Fibroblast of skin of right biceps (primary cell): ENCODE results near the gene GRM3.

Experiments
- DNase-seq: peaks from one replicate; pipeline ENCODE4 v3.0.0-alpha.2; 2013

The GRM3 gene

GRCh38 chr7:86790383-86790782 is 146.7 kb downstream of the GRM3 start:
- no peak for DNase-seq

- DNase-seq = no peak
Measured at GRCh38 chr7:86792260-86792659, 148.6 kb downstream of the GRM3 start.

- DNase-seq = no peak
Measured at GRCh38 chr7:86793136-86793535, 149.4 kb downstream of the GRM3 start.

GRCh38 chr7:86814661-86815379 is 171.1 kb downstream of the GRM3 start:
- peak; percentile 3 for DNase-seq

- no peak for DNase-seq
Measured at GRCh38 chr7:86815556-86815955, 171.8 kb downstream of the GRM3 start.

GRCh38 chr7:86818903-86819302 is 175.2 kb downstream of the GRM3 start:
- no peak for DNase-seq

GRCh38 chr7:86823769-86824168 is 180.1 kb downstream of the GRM3 start:
- no peak for DNase-seq

- DNase-seq = no peak
Measured at GRCh38 chr7:86825264-86825663, 181.6 kb downstream of the GRM3 start.

GRCh38 chr7:86826948-86827347 is 183.2 kb downstream of the GRM3 start:
- DNase-seq = no peak

- no peak for DNase-seq
Measured at GRCh38 chr7:86833360-86833759, 189.7 kb downstream of the GRM3 start.

- no peak for DNase-seq
Measured at GRCh38 chr7:86837235-86837634, 193.5 kb downstream of the GRM3 start.

- DNase-seq = no peak
Measured at GRCh38 chr7:86844608-86845007, 200.9 kb downstream of the GRM3 start.

GRCh38 chr7:86846494-86847190 is 202.9 kb downstream of the GRM3 start:
- no peak for DNase-seq

- no peak for DNase-seq
Measured at GRCh38 chr7:86848226-86848625, 204.5 kb downstream of the GRM3 start.

GRCh38 chr7:86851566-86851965 is 207.9 kb downstream of the GRM3 start:
- no peak for DNase-seq

GRCh38 chr7:86863452-86863851 is 219.7 kb downstream of the GRM3 start:
- no peak for DNase-seq

GRCh38 chr7:86867163-86867762 is 223.6 kb downstream of the GRM3 start:
- DNase-seq = no peak

GRCh38 chr7:86876146-86876545 is 232.4 kb downstream of the GRM3 start:
- DNase-seq = no peak

- DNase-seq = no peak
Measured at GRCh38 chr7:86884152-86884551, 240.4 kb downstream of the GRM3 start.

GRCh38 chr7:86889501-86889900 is 245.8 kb downstream of the GRM3 start:
- DNase-seq = no peak

- no peak for DNase-seq
Measured at GRCh38 chr7:86898171-86898570, 254.5 kb downstream of the GRM3 start.

- no peak for DNase-seq
Measured at GRCh38 chr7:86900886-86901285, 257.2 kb downstream of the GRM3 start.

- peak; percentile 25 for DNase-seq
Measured at GRCh38 chr7:86904949-86905834, 261.5 kb downstream of the GRM3 start.
